Measurements from ENCODE around the gene CHST8.

CHST8 gene

DNA sequence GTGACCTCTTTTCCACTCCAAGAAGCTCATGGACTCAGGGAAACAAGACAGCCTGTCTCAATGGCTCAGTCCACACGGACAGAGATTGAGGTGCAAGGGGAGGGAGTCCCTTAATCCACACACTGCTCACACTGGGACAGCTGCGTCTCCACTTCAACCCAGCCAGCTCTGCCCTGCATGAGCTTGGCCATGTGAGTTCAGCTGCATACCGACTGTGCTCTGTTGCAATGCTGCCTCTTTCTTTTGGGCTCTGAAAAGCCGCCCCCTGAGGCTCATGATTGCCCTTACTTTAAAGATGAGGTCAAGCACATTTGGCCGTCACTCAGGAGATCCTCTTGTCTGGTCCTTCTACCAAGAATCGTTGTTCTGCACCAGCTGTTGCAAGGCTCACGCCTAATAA, 110.1 kb downstream of the CHST8 start:
- TF ChIP-seq TCF12 (IDR thresholded peaks at IDR 0.05; ENCODE audit: low read depth) (no peak), CREB1 (IDR thresholded peaks at IDR 0.05; ENCODE audit: low read depth) (no peak), FOXM1 (IDR thresholded peaks at IDR 0.05; ENCODE audit: borderline replicate concordance, low read depth) (no peak), EP300 (IDR thresholded peaks at IDR 0.05; ENCODE audit: borderline replicate concordance) (no peak), YY1 (IDR thresholded peaks at IDR 0.05; ENCODE audit: low read depth) (no peak), NFIC (IDR thresholded peaks at IDR 0.05) (no peak), EGR1 (IDR thresholded peaks at IDR 0.05) (no peak), ZBTB7A (IDR thresholded peaks at IDR 0.05; ENCODE audit: low read depth) (no peak), TAF1 (IDR thresholded peaks at IDR 0.05; ENCODE audit: low read depth) (no peak), TEAD4 (IDR thresholded peaks at IDR 0.05) (no peak), RAD21 (IDR thresholded peaks at IDR 0.05; ENCODE audit: low read depth) (no peak), CEBPB (IDR thresholded peaks at IDR 0.05) (no peak)
- TF ChIP-seq, protein P1, sequence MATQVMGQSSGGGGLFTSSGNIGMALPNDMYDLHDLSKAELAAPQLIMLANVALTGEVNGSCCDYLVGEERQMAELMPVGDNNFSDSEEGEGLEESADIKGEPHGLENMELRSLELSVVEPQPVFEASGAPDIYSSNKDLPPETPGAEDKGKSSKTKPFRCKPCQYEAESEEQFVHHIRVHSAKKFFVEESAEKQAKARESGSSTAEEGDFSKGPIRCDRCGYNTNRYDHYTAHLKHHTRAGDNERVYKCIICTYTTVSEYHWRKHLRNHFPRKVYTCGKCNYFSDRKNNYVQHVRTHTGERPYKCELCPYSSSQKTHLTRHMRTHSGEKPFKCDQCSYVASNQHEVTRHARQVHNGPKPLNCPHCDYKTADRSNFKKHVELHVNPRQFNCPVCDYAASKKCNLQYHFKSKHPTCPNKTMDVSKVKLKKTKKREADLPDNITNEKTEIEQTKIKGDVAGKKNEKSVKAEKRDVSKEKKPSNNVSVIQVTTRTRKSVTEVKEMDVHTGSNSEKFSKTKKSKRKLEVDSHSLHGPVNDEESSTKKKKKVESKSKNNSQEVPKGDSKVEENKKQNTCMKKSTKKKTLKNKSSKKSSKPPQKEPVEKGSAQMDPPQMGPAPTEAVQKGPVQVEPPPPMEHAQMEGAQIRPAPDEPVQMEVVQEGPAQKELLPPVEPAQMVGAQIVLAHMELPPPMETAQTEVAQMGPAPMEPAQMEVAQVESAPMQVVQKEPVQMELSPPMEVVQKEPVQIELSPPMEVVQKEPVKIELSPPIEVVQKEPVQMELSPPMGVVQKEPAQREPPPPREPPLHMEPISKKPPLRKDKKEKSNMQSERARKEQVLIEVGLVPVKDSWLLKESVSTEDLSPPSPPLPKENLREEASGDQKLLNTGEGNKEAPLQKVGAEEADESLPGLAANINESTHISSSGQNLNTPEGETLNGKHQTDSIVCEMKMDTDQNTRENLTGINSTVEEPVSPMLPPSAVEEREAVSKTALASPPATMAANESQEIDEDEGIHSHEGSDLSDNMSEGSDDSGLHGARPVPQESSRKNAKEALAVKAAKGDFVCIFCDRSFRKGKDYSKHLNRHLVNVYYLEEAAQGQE (IDR thresholded peaks at IDR 0.05; ENCODE audit: low read depth): no peak
- TF ChIP-seq, protein P2, sequence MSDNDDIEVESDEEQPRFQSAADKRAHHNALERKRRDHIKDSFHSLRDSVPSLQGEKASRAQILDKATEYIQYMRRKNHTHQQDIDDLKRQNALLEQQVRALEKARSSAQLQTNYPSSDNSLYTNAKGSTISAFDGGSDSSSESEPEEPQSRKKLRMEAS (IDR thresholded peaks at IDR 0.05): no peak
- TF ChIP-seq, protein P3, sequence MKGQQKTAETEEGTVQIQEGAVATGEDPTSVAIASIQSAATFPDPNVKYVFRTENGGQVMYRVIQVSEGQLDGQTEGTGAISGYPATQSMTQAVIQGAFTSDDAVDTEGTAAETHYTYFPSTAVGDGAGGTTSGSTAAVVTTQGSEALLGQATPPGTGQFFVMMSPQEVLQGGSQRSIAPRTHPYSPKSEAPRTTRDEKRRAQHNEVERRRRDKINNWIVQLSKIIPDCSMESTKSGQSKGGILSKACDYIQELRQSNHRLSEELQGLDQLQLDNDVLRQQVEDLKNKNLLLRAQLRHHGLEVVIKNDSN (IDR thresholded peaks at IDR 0.05): no peak

DNA sequence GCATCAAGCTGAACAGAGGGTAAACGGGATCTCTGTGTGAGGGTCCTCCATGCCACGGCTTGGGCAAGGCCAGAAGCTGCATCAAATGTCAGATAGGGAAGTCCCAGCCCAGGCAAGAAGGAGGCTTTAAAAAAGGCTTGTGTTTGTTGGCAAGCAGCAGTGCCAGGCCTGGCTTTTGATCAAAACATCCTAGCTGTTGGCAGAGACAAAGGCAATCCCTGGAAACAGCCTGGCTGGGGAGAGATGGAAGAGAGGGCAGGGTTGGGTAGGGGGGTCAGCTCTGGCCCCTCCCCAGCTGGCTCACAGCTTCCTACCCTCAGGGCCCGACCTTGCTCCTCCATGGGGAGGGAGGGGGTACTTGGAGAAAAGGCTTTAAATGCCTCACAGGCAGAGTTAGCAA, 113.2 kb downstream of the CHST8 start:
- TF ChIP-seq RAD21 (IDR thresholded peaks at IDR 0.05; ENCODE audit: low read depth) (no peak), EGR1 (IDR thresholded peaks at IDR 0.05) (no peak), EP300 (IDR thresholded peaks at IDR 0.05; ENCODE audit: borderline replicate concordance) (no peak)

DNA sequence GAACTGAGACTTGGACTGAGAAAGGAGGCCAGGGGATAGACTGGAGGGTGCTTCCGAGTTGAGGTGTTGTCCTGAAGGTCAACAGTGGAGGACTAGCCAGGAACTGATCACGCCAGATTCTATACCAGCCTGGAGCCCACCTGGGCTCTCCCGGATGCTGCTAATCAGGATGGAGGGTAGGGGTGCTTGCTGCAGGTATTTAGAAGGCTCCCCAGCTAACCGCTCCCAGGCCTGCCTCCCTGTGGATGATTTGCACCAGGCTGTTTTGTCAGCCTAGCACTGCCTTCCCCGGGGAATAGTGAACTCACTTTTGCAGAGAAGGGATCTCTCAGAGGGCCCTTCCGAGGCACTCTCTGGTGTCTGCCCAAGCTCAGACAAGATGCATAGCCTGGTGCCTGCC, 114.4 kb downstream of the CHST8 start:
- no peak for TF ChIP-seq NFIC (IDR thresholded peaks at IDR 0.05)
- no peak for TF ChIP-seq FOXM1 (IDR thresholded peaks at IDR 0.05; ENCODE audit: borderline replicate concordance, low read depth)
- no peak for TF ChIP-seq CREB1 (IDR thresholded peaks at IDR 0.05; ENCODE audit: low read depth)
- TF ChIP-seq, protein P3 (IDR thresholded peaks at IDR 0.05): no peak
- no peak for TF ChIP-seq ZBTB7A (IDR thresholded peaks at IDR 0.05; ENCODE audit: low read depth)
- TF ChIP-seq YY1 (IDR thresholded peaks at IDR 0.05; ENCODE audit: low read depth): no peak
- no peak for TF ChIP-seq CEBPB (IDR thresholded peaks at IDR 0.05)
- TF ChIP-seq EGR1 (IDR thresholded peaks at IDR 0.05): no peak
- TF ChIP-seq TCF12 (IDR thresholded peaks at IDR 0.05; ENCODE audit: low read depth): no peak
- no peak for TF ChIP-seq TEAD4 (IDR thresholded peaks at IDR 0.05)
- no peak for TF ChIP-seq TAF1 (IDR thresholded peaks at IDR 0.05; ENCODE audit: low read depth)
- TF ChIP-seq, protein P1 (IDR thresholded peaks at IDR 0.05; ENCODE audit: low read depth): no peak
- no peak for TF ChIP-seq EP300 (IDR thresholded peaks at IDR 0.05; ENCODE audit: borderline replicate concordance)

DNA sequence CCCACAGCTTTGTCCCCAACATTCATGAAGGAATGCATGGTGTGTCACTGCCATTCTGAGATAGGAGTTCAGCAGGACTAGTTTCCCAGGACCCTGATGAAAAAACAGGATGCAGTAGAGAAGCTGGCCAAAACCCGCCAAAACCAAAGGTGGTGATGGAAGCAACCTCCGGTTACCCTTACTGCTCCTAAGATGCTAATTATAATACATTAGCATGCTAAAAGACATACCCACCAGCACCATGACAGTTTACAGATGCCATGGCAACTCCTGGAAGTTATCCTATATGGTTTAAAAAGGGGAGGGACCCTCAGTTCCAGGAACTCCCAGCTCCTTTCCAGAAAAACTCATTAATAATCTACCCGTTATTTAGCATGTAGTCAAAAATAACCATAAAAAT, 115.0 kb downstream of the CHST8 start:
- TF ChIP-seq EGR1 (IDR thresholded peaks at IDR 0.05): no peak
- no peak for TF ChIP-seq NFIC (IDR thresholded peaks at IDR 0.05)
- TF ChIP-seq, protein P3 (IDR thresholded peaks at IDR 0.05): no peak
- TF ChIP-seq TCF12 (IDR thresholded peaks at IDR 0.05; ENCODE audit: low read depth): no peak
- TF ChIP-seq EP300 (IDR thresholded peaks at IDR 0.05; ENCODE audit: borderline replicate concordance): no peak
- TF ChIP-seq YY1 (IDR thresholded peaks at IDR 0.05; ENCODE audit: low read depth): no peak
- TF ChIP-seq CREB1 (IDR thresholded peaks at IDR 0.05; ENCODE audit: low read depth): no peak
- TF ChIP-seq, protein P1 (IDR thresholded peaks at IDR 0.05; ENCODE audit: low read depth): no peak
- no peak for TF ChIP-seq RAD21 (IDR thresholded peaks at IDR 0.05; ENCODE audit: low read depth)
- no peak for TF ChIP-seq ZBTB7A (IDR thresholded peaks at IDR 0.05; ENCODE audit: low read depth)
